Left lung (tissue), 10 donors: ENCODE measurements around the gene F2RL2. TPM values are rescaled to one million over a fixed set of nuclear protein-coding genes. Genes with fewer than 3 reads are reported as not detected.
"Not testable (repeated sequence)": the region's sequence is repeated elsewhere in the genome, so short reads cannot be mapped to it uniquely, and the experiment has no call there.

ENCODE experiments used
- ATAC-seq: fragments of 200-7000 bp; cut with Tn5 transposase; one replicate; pipeline ENCODE4 v1.9.1; 2020; ENCODE audit warnings: moderate library complexity
- DNase-seq, 4 donors: peaks; one replicate each; pipeline ENCODE4 v3.0.0-alpha.2; 2013 to 2020
- H3K27ac ChIP-seq, 2 donors: fragments of 200-600 bp; sonication (generic) in 1 of 2; one replicate each; pipeline versions ENCODE4 v1.5.0 to v1.8.0; 2020 to 2021
- H3K27me3 ChIP-seq, 2 donors: fragments of 200-600 bp; sonication (generic) in 1 of 2; one replicate each; pipeline versions ENCODE4 v1.5.0 to v1.8.0; 2020 to 2021
- H3K36me3 ChIP-seq, 2 donors: fragments of 200-600 bp; sonication (generic) in 1 of 2; one replicate each; pipeline versions ENCODE4 v1.5.0 to v1.8.0; 2020 to 2021
- H3K4me1 ChIP-seq, 2 donors: fragments of 200-600 bp; one replicate each; pipeline ENCODE4 v1.8.0; 2021
- H3K4me3 ChIP-seq, 2 donors: fragments of 200-600 bp; sonication (generic) in 1 of 2; one replicate each; pipeline versions ENCODE4 v1.5.0 to v1.8.0; 2020 to 2021; ENCODE audit warnings: mild to moderate bottlenecking in 1 of 2
- H3K9me3 ChIP-seq, 2 donors: fragments of 200-600 bp; sonication (generic) in 1 of 2; one replicate each; pipeline versions ENCODE4 v1.5.0 to v1.8.0; 2020 to 2021
- intact Hi-C, 2 donors: fragments of 100-400 bp; cut with DNase I; formaldehyde crosslinking; loops; one replicate each; pipeline versions ENCODE4 v1.11.2 to v1.14.2; 2022
- polyA plus RNA-seq, 6 donors: library from polyadenylated mRNA; unstranded; fragments of 120-200 nt; gene quantifications; one replicate each; pipeline ENCODE4 v1.2.1, GENCODE V29; 2013; ENCODE audit not compliant: insufficient read length in 6 of 6
- total RNA-seq, 2 donors: library from RNA; stranded (reverse); fragmentation: NEBNext Ultra II Directional; extraction: Animal tissue kit (Norgen Biotek cat#: 25700); gene quantifications; one replicate each; pipeline ENCODE4 v1.2.1, GENCODE V29; 2021
- TF ChIP-seq, protein P1 (sequence below), 2 donors: fragments of 200-600 bp; sonication (generic) in 1 of 2; IDR thresholded peaks; one replicate each; pipeline versions ENCODE4 v1.5.0 to v1.8.0; 2021; ENCODE audit warnings: antibody characterized with exemption in 2 of 2
- donor health status: DM: no; HTN: yes; CAD: no.
- donor health status: DM: no; HTN: no; CAD: no.

F2RL2 gene
- total and polyA plus RNA-seq, 8 donors: 0.10 to 1.8 (median 0.31) TPM

DNA sequence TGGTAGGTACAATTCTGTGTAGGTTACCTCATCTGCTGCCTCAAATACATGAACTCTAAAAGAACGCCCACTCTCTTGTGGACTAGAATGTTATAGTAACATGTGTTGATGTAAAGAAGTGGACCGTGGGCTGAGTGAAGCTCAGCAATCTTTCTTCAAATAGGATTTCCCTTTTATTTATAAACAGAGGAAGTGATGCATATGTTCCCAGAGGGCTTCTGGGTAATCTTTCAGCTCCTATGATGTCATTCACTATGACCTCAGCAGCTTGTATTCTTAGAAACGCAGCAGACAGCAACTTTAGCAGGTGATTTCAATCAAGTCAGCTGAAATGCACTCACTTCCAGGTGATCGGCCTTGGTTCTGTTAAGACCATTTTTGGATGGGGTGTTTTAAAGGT, 14.4 kb downstream of the F2RL2 start:
- H3K36me3 ChIP-seq: peaks cover 0 to 18% of the 10 kb centered on the region in 2 donors
- H3K9me3 ChIP-seq: no peaks in the 10 kb centered on the region
- ATAC-seq: no peak
- H3K27me3 ChIP-seq: no peaks in the 10 kb centered on the region
- DNase-seq: peak in 1 of 4 donors; percentile 24
- TF ChIP-seq, protein P1, sequence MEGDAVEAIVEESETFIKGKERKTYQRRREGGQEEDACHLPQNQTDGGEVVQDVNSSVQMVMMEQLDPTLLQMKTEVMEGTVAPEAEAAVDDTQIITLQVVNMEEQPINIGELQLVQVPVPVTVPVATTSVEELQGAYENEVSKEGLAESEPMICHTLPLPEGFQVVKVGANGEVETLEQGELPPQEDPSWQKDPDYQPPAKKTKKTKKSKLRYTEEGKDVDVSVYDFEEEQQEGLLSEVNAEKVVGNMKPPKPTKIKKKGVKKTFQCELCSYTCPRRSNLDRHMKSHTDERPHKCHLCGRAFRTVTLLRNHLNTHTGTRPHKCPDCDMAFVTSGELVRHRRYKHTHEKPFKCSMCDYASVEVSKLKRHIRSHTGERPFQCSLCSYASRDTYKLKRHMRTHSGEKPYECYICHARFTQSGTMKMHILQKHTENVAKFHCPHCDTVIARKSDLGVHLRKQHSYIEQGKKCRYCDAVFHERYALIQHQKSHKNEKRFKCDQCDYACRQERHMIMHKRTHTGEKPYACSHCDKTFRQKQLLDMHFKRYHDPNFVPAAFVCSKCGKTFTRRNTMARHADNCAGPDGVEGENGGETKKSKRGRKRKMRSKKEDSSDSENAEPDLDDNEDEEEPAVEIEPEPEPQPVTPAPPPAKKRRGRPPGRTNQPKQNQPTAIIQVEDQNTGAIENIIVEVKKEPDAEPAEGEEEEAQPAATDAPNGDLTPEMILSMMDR (IDR thresholded peaks at IDR 0.05): no peak
- no peak overlapping the region for H3K27ac ChIP-seq
- H3K4me3 ChIP-seq: no peak overlapping the region
- intact Hi-C loops: no loop called here
- H3K4me1 ChIP-seq: no peaks in the 10 kb centered on the region

DNA sequence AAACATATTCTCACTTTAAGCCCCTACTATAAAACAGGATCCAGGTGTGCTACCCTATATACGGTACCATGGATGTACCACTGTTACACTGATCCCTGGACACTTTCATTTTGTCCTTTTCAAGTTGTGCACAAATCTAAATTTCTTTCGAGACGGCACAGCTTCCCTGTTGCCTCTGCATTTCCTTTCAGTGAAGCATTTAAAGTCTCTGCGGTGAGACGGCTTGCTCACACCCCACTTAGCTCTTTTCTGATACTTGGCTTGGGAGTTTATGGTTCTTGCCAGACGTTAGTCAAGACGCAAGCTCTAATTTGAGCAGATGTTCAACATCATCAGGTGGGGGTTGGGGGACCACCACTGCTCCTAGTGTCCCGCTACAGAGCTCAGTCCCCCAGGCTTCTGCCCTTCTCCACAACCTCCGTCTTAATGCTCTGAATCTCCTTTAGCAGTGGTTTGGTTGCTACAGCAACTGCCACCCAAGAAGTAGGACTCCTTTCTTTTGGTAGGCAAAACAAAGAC, 15.8 kb downstream of the F2RL2 start:
- Histone ChIP-seq H3K4me3 (no peak overlapping the region), H3K36me3 (peaks cover 0 to 17% of the 10 kb centered on the region in 2 donors), H3K9me3 (no peaks in the 10 kb centered on the region), H3K27ac (no peak overlapping the region), H3K27me3 (no peaks in the 10 kb centered on the region), H3K4me1 (no peaks in the 10 kb centered on the region)
- intact Hi-C loops: no loop called here
- ATAC-seq (no peak), DNase-seq (peak in 2 of 4 donors; percentile 31 to 44)
- TF ChIP-seq, protein P1 (IDR thresholded peaks at IDR 0.05): no peak

DNA sequence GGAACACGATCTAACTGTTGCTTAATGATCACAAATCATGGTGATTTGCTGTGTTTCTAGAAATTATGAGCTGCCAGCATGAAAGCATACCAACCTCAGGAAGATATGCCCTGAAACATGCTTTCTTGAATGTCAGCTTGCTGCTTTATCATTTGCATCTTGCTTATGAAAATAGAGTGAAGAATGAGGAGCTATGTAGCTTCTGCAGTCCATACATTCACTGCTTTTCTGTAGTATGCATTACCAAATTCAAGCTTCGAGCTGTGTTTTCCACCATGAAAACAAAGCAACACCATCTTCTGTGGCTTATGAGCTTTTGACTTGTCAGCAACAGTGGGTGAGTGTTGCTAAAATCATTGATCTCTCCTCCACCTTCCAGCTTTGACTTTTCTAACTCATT, 16.5 kb downstream of the F2RL2 start:
- Histone ChIP-seq H3K36me3 (peaks cover 0 to 17% of the 10 kb centered on the region in 2 donors), H3K4me1 (no peaks in the 10 kb centered on the region), H3K4me3 (no peak overlapping the region), H3K9me3 (no peaks in the 10 kb centered on the region), H3K27me3 (no peaks in the 10 kb centered on the region), H3K27ac (no peak overlapping the region)
- DNase-seq (no peak), ATAC-seq (no peak)
- TF ChIP-seq, protein P1 (IDR thresholded peaks at IDR 0.05): no peak
- intact Hi-C loops: no loop called here

DNA sequence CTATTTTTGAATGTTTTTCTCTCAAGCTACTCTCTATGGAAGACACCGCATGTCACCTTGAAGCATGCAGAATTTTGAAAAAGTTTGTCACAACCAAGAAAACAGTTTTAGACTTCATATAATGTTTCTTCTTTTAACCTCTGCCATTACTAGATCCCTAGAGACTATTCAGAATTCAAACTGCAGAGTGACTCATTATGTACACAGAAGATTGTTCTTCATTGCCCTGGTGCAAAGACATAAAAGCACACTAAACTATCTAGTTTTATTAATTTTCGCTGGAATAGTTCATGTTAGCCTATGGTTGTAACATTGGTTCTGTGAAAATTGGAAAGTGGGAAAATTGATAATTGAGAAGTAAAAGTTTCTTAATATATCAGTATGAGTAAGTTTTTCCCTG, 18.4 kb downstream of the F2RL2 start:
- H3K36me3 ChIP-seq: peaks cover 0 to 13% of the 10 kb centered on the region in 2 donors
- H3K4me3 ChIP-seq: no peak overlapping the region
- no peak overlapping the region for H3K27ac ChIP-seq
- DNase-seq (no peak), ATAC-seq (no peak)
- no peaks in the 10 kb centered on the region for H3K9me3 ChIP-seq
- intact Hi-C loops: loop anchor here in 1 of 2 donors (5.0 kb wide), 1 partner anchor 167 kb away; no protein-coding TSS in a partner anchor
- H3K4me1 ChIP-seq: no peaks in the 10 kb centered on the region
- H3K27me3 ChIP-seq: no peaks in the 10 kb centered on the region
- TF ChIP-seq, protein P1 (IDR thresholded peaks at IDR 0.05): no peak

DNA sequence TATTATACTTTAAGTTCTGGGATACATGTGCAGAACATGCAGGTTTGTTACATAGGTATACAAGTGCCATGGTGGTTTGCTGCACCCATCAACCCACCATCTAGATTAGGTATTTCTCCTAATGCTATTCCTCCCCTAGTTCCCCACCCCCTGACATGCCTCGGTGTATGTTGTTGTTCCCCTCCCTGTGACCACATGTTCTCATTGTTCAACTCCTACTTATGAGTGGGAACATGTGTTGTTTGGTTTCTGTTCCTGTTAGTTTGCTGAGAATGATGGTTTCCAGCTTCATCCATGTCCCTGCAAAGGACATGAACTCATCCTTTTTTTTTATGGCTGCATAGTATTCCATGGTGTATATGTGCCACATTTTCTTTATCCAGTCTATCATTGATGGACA, 19.2 kb downstream of the F2RL2 start:
- not testable (repeated sequence) for ATAC-seq, H3K27me3 ChIP-seq, H3K4me1 ChIP-seq, H3K27ac ChIP-seq, DNase-seq, H3K4me3 ChIP-seq, H3K9me3 ChIP-seq
- intact Hi-C loops: loop anchor here in 1 of 2 donors (5.0 kb wide), 1 partner anchor 168 kb away; no protein-coding TSS in a partner anchor
- H3K36me3 ChIP-seq: peaks cover 0 to 13% of the 10 kb centered on the region in 2 donors
